Pancreas (tissue), 10 donors: ENCODE measurements around the gene VAT1. TPM values are rescaled to one million over a fixed set of nuclear protein-coding genes. Genes with fewer than 3 reads are reported as not detected.

ENCODE experiments used
- ATAC-seq, 4 donors: fragments of 200-7000 bp; cut with Tn5 transposase; one replicate each; pipeline versions ENCODE4 v1.8.0 to v1.9.1; 2020; ENCODE audit warnings: mild to moderate bottlenecking in 4 of 4, moderate library complexity in 4 of 4
- DNase-seq, 6 donors: peaks; one replicate each; pipeline ENCODE4 v3.0.0-alpha.2; 2020
- FAIRE-seq: peaks from 2 replicates; lab custom pipeline; 2012; peaks lifted over from hg19 to GRCh38; lab: Jason Lieb, UNC
- H3K27ac ChIP-seq, 4 donors: fragments of 200-600 bp; sonication (generic); 1 replicate in 3 of 4; 2 replicates in 1 of 4; pipeline versions ENCODE4 v1.5.0 to v1.8.0; 2020
- H3K27me3 ChIP-seq, 4 donors: fragments of 200-600 bp; one replicate each; pipeline ENCODE4 v1.8.0; 2021
- H3K36me3 ChIP-seq, 3 donors: fragments of 200-600 bp; sonication (generic) in 1 of 3; one replicate each; pipeline versions ENCODE4 v1.5.0 to v1.8.0; 2020 to 2021
- H3K4me1 ChIP-seq, 3 donors: fragments of 200-600 bp; one replicate each; pipeline ENCODE4 v1.8.0; 2021
- H3K4me3 ChIP-seq, 4 donors: fragments of 200-600 bp; sonication (generic) in 2 of 4; one replicate each; pipeline versions ENCODE4 v1.5.0 to v1.8.0; 2020 to 2021
- H3K9me3 ChIP-seq, 4 donors: fragments of 200-600 bp; one replicate each; pipeline ENCODE4 v1.8.0; 2021
- CTCF ChIP-seq, 4 donors: fragments of 200-600 bp; sonication (generic) in 3 of 4; IDR thresholded peaks; one replicate each; pipeline versions ENCODE4 v1.5.0 to v1.8.0; 2021; ENCODE audit warnings: antibody characterized with exemption in 4 of 4
- WGBS, 2 donors: extraction: QIAGEN DNeasy Blood & Tissue Kit; methylation state at CpG; one replicate each; pipeline ENCODE4 v1.1.7; 2013; 5-methylcytosine and 5-hydroxymethylcytosine counted together
- intact Hi-C, 3 donors: fragments of 100-400 bp; cut with DNase I; formaldehyde crosslinking; loops; one replicate each; pipeline versions ENCODE4 v1.11.1 to v1.14.2; 2022
- polyA plus RNA-seq, 2 donors: library from polyadenylated mRNA; stranded (reverse); fragments of 200-250 nt; gene quantifications; one replicate each; pipeline ENCODE4 v1.2.3, GENCODE V29; 2013
- total RNA-seq, 6 donors: library from RNA; stranded (reverse); fragmentation: NEBNext Ultra II Directional in 4 of 6; extraction: Animal tissue kit (Norgen Biotek cat#: 25700) in 4 of 6; gene quantifications; one replicate each; pipeline versions ENCODE4 v1.2.1 to v1.2.4, GENCODE V29; 2021 to 2023
- donor health status: healthy with polysubstance abuse.
- donor health status: DM: no; HTN: no; CAD: no; lungs with moderate emphysema.
- donor health status: DM: no; HTN: no; CAD: no.
- donor health status: control.
- donor health status: control.
- donor health status: Bipolar disorder and iron deficiency.
- donor health status: DM: yes; HTN: yes; CAD: no.
- donor health status: DM: no; HTN: no; CAD: no.
- donor health status: DM: no; HTN: no; CAD: no.
- donor health status: DM: yes; HTN: yes; CAD: no.

Gene VAT1
- total RNA-seq (100 to 1,000 TPM in 1 of 6 donors, 10 to 100 TPM in 5; 65.8 to 132 (median 80.5) TPM), polyA plus RNA-seq (10 to 100 TPM; 47.9 to 51.8 TPM)

- no peak for FAIRE-seq
- no peak for TF ChIP-seq CTCF (IDR thresholded peaks at IDR 0.05)
Observed at GRCh38 chr17:43021741-43022512, at the start of gene VAT1. TSS of gene VAT1 (minus strand) at chr17:43022385. CDS start at chr17:43022322, 63 bp downstream.

GRCh38 chr17:43070872-43071271 lies 48.7 kb upstream of the VAT1 start:
- H3K27me3 ChIP-seq = no peaks in the 10 kb centered on the region
- DNase-seq = no peak
- no peaks in the 10 kb centered on the region for H3K36me3 ChIP-seq
- H3K4me1 ChIP-seq = no peaks in the 10 kb centered on the region
- intact Hi-C loops = no loop called here
- H3K4me3 ChIP-seq = no peak overlapping the region
- FAIRE-seq = no peak
- WGBS, 2 donors = 74 to 83% methylated on average over 1 of the region's 1 CpG
- H3K9me3 ChIP-seq = no peaks in the 10 kb centered on the region
- no peak for ATAC-seq
- TF ChIP-seq CTCF (IDR thresholded peaks at IDR 0.05) = no peak
- H3K27ac ChIP-seq = no peak overlapping the region

More at GRCh38 chr17:43021741-43022512, at the start of gene VAT1:
- H3K4me1 ChIP-seq = peaks cover 5 to 12% (median 7%) of the 10 kb centered on the region in 3 donors
- WGBS, 2 donors = 0 to 1% methylated on average over 66 to 80 of the region's 80 CpGs
- peak; percentile 77 to 87 (median 79) for ATAC-seq
- peak within 1 kb of the TSS; percentile 53 to 93 (median 84) for H3K4me3 ChIP-seq
- DNase-seq = peak; percentile 75 to 92 (median 82)
- H3K27me3 ChIP-seq = no peaks in the 10 kb centered on the region
- peak within 1 kb of the TSS; percentile 52 to 85 (median 64) for H3K27ac ChIP-seq
- no peaks in the 10 kb centered on the region for H3K9me3 ChIP-seq
- intact Hi-C loops = no loop called here
- H3K36me3 ChIP-seq = no peaks in the 10 kb centered on the region

- no peak for ATAC-seq
- Histone ChIP-seq H3K4me1 (no peaks in the 10 kb centered on the region), H3K36me3 (no peaks in the 10 kb centered on the region), H3K9me3 (no peaks in the 10 kb centered on the region), H3K27ac (no peak overlapping the region), H3K4me3 (no peak overlapping the region), H3K27me3 (no peaks in the 10 kb centered on the region)
- no peak for FAIRE-seq
- no peak for TF ChIP-seq CTCF (IDR thresholded peaks at IDR 0.05)
- DNase-seq = no peak
- 77 to 92% methylated on average over 1 of the region's 1 CpG for WGBS, 2 donors
- intact Hi-C loops = no loop called here
Observed at GRCh38 chr17:43070257-43070656, 48.1 kb upstream of the VAT1 start.

GRCh38 chr17:43069368-43069898 lies 47.2 kb upstream of the VAT1 start:
- Histone ChIP-seq H3K27ac (no peak overlapping the region), H3K4me1 (no peaks in the 10 kb centered on the region), H3K27me3 (no peaks in the 10 kb centered on the region), H3K36me3 (no peaks in the 10 kb centered on the region), H3K4me3 (no peak overlapping the region), H3K9me3 (no peaks in the 10 kb centered on the region)
- no peak for DNase-seq
- intact Hi-C loops = no loop called here
- no peak for TF ChIP-seq CTCF (IDR thresholded peaks at IDR 0.05)
- FAIRE-seq = no peak
- no peak for ATAC-seq
- 66 to 82% methylated on average over 3 of the region's 3 CpGs for WGBS, 2 donors
